ENCODE measurements around the gene SH3PXD2A. TPM values are rescaled to one million over a fixed set of nuclear protein-coding genes. Genes with fewer than 3 reads are reported as not detected.
A peak's percentile ranks its signal among the peaks of the same experiment; 100 is the strongest.

SH3PXD2A gene
- total RNA-seq, 1 experiment from 2014 or later: 13.2 TPM

DNA sequence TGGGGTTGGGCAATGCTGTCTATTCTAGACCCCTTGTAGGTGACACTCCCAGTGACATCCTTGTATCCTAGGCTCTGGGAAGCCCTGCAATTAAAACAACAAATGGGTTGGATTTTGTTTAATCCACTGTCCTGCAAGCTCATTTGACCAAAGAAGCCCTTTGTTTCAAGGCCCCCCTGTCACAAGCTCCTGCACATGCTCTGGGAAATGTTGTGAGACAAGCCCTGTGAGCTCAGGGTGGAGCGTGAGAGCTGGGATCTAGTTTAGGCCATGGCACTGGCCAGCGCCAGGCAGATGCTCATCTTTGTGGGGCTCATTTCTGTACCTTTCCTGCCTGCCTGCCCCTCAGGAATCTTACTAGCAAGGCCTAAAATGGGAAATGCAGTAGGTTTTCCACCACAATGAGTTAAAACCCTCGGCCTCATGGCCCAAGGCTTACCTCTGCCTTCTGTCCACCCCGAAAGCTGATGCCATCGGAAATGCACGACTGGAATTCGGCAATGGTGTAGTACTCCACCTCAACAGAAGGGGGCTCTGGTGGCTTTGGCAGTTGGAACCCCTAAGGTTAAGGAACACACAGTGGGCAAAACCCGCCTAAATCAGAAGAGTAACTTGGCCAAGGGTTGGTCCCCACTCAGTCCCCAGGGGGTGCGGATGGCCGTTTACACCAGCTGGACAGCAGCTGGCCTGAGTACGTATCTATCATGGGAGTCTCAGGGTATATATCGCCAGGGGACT, 249.8 kb downstream of the SH3PXD2A start:
- peak; percentile 52 for DNase-seq (ENCODE audit: unreplicated experiment)
- peaks cover 16% of the 10 kb centered on the region for H3K36me3 Mint-ChIP-seq (ENCODE audit: insufficient read depth, unreplicated experiment)
- TF ChIP-seq, protein P1, sequence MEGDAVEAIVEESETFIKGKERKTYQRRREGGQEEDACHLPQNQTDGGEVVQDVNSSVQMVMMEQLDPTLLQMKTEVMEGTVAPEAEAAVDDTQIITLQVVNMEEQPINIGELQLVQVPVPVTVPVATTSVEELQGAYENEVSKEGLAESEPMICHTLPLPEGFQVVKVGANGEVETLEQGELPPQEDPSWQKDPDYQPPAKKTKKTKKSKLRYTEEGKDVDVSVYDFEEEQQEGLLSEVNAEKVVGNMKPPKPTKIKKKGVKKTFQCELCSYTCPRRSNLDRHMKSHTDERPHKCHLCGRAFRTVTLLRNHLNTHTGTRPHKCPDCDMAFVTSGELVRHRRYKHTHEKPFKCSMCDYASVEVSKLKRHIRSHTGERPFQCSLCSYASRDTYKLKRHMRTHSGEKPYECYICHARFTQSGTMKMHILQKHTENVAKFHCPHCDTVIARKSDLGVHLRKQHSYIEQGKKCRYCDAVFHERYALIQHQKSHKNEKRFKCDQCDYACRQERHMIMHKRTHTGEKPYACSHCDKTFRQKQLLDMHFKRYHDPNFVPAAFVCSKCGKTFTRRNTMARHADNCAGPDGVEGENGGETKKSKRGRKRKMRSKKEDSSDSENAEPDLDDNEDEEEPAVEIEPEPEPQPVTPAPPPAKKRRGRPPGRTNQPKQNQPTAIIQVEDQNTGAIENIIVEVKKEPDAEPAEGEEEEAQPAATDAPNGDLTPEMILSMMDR (IDR thresholded peaks at IDR 0.05; ENCODE audit: unreplicated experiment): peak; percentile 66
- no peaks in the 10 kb centered on the region for H3K4me1 Mint-ChIP-seq (ENCODE audit: insufficient read depth, unreplicated experiment)
- CTCF ChIA-PET: interaction anchor here (0.5 to 2.8 kb wide), 14 partner anchors 11 to 280 kb away, joined by 3 to 35 read pairs (median 4); no protein-coding TSS in a partner anchor
- intact Hi-C loops (cut with micrococcal nuclease): no loop called here
- H3K9me3 Mint-ChIP-seq (ENCODE audit: unreplicated experiment): no peaks in the 10 kb centered on the region
- H3K27ac Mint-ChIP-seq (ENCODE audit: low read depth, unreplicated experiment): no peak overlapping the region
- H3K4me3 Mint-ChIP-seq (ENCODE audit: unreplicated experiment): no peak overlapping the region
- H3K27me3 Mint-ChIP-seq (ENCODE audit: insufficient read depth, unreplicated experiment): no peaks in the 10 kb centered on the region
- POLR2A ChIA-PET: no interaction called here
- BruUV-seq (replicated peaks): no TSS peak

DNA sequence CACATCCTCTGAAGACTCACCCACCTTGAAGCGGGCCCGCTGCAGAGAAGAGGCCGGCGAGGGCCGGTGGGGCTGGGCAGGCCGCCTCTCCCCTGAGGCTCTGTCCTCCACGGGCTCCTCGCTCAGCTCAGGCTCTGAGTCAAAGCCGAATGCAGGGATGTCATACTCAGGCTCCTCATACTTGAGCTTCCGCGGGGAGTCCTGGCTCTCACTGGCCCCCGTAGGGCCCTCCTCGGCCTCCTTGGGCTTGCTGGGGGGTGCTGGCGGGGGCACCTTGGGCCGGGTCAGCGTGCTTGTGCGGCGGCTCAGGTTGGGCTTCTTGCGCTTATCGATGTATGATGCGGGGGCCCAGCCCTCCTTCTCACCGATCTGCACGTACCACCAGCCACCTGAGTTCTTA, 252.0 kb downstream of the SH3PXD2A start:
- intact Hi-C loops (cut with micrococcal nuclease): no loop called here
- no TSS peak for BruUV-seq (replicated peaks)
- ChIA-PET CTCF (interaction anchor here (0.6 to 1.2 kb wide), 4 partner anchors 30 to 1872 kb away, joined by 3 to 6 read pairs (median 4); no protein-coding TSS in a partner anchor), POLR2A (no interaction called here)
- Mint-ChIP-seq H3K36me3 (ENCODE audit: insufficient read depth, unreplicated experiment) (peaks cover 20% of the 10 kb centered on the region), H3K4me3 (ENCODE audit: unreplicated experiment) (no peak overlapping the region), H3K9me3 (ENCODE audit: unreplicated experiment) (no peaks in the 10 kb centered on the region), H3K27me3 (ENCODE audit: insufficient read depth, unreplicated experiment) (no peaks in the 10 kb centered on the region), H3K4me1 (ENCODE audit: insufficient read depth, unreplicated experiment) (peaks cover 6% of the 10 kb centered on the region), H3K27ac (ENCODE audit: low read depth, unreplicated experiment) (no peak overlapping the region)
- TF ChIP-seq, protein P1 (IDR thresholded peaks at IDR 0.05; ENCODE audit: unreplicated experiment): no peak
- no peak for DNase-seq (ENCODE audit: unreplicated experiment)

GRCh38 chr10:103602852-103603155, 252.6 kb downstream of the SH3PXD2A start:
- Mint-ChIP-seq H3K4me1 (ENCODE audit: insufficient read depth, unreplicated experiment) (peaks cover 6% of the 10 kb centered on the region), H3K27ac (ENCODE audit: low read depth, unreplicated experiment) (no peak overlapping the region), H3K9me3 (ENCODE audit: unreplicated experiment) (no peaks in the 10 kb centered on the region), H3K36me3 (ENCODE audit: insufficient read depth, unreplicated experiment) (peaks cover 20% of the 10 kb centered on the region), H3K4me3 (ENCODE audit: unreplicated experiment) (no peak overlapping the region), H3K27me3 (ENCODE audit: insufficient read depth, unreplicated experiment) (no peaks in the 10 kb centered on the region)
- no peak for DNase-seq (ENCODE audit: unreplicated experiment)
- BruUV-seq (replicated peaks): no TSS peak
- ChIA-PET POLR2A (no interaction called here), CTCF (interaction anchor here (0.6 to 3.3 kb wide), 5 partner anchors 9 to 655 kb away, joined by 3 to 17 read pairs (median 4); no protein-coding TSS in a partner anchor)
- TF ChIP-seq, protein P1 (IDR thresholded peaks at IDR 0.05; ENCODE audit: unreplicated experiment): no peak
- intact Hi-C loops (cut with micrococcal nuclease): no loop called here

GRCh38 chr10:103602028-103602851, 253.1 kb downstream of the SH3PXD2A start:
- no peak overlapping the region for H3K27ac Mint-ChIP-seq (ENCODE audit: low read depth, unreplicated experiment)
- BruUV-seq (replicated peaks): no TSS peak
- H3K27me3 Mint-ChIP-seq (ENCODE audit: insufficient read depth, unreplicated experiment): no peaks in the 10 kb centered on the region
- peaks cover 6% of the 10 kb centered on the region for H3K4me1 Mint-ChIP-seq (ENCODE audit: insufficient read depth, unreplicated experiment)
- H3K4me3 Mint-ChIP-seq (ENCODE audit: unreplicated experiment): no peak overlapping the region
- intact Hi-C loops (cut with micrococcal nuclease): no loop called here
- TF ChIP-seq, protein P1 (IDR thresholded peaks at IDR 0.05; ENCODE audit: unreplicated experiment): no peak
- CTCF ChIA-PET: interaction anchor here (0.6 to 3.3 kb wide), 4 partner anchors 9 to 654 kb away, joined by 3 to 17 read pairs (median 5); no protein-coding TSS in a partner anchor
- POLR2A ChIA-PET: no interaction called here
- H3K36me3 Mint-ChIP-seq (ENCODE audit: insufficient read depth, unreplicated experiment): peaks cover 20% of the 10 kb centered on the region
- no peak for DNase-seq (ENCODE audit: unreplicated experiment)
- no peaks in the 10 kb centered on the region for H3K9me3 Mint-ChIP-seq (ENCODE audit: unreplicated experiment)

All from MCF 10A (cell line).